Measurements from ENCODE around the gene ZIC1.

ZIC1 gene

DNA sequence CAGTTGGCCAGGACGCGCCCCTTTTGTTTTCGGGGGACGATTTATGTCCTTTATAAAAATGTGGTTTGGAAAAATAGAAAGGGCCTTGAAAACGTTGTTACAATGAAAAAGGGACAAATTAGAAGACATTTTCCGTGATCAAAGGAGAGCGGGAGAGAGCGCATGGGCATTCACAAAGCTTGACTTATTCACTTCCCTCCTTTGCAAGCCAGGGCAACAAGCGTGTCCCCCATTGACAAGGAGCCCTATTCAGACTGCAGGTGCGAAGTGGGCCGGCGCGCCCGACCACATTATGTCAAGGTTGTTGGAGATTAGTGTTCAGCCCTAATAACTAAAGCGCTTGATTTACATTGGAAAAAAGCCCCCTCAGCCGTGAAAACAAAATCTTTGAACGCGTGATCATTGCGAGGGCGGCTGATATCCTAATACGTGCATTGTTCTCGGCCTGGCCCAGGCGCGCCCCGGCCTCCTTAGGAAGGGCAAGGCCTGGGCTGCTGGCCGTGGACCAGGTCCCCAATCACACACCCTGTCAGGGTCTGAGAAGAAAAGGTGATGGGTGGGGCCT, 28.7 kb upstream of the ZIC1 start:
- no peak for DNase-seq (ENCODE audit: low read depth)

DNA sequence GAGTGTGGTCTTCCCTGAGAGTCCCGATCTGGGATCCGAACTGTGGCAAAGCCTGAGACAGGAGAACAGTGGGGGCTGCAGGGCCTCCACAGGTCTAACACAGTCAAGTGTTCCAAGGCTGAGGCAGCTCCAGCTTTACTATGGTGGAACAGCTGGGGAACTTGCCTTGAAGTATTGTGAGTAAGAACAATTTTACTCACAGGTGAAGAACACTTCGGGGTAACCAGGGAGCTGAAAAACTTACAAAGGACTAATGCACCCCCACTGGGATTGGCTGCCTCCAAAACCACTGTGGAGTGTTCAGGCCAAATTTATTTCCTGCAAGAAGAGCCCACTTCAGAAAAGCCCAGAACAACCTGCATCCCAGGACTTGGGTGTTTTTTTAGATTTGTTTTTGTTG, 28.2 kb upstream of the ZIC1 start:
- no peak for DNase-seq (ENCODE audit: low read depth)

DNA sequence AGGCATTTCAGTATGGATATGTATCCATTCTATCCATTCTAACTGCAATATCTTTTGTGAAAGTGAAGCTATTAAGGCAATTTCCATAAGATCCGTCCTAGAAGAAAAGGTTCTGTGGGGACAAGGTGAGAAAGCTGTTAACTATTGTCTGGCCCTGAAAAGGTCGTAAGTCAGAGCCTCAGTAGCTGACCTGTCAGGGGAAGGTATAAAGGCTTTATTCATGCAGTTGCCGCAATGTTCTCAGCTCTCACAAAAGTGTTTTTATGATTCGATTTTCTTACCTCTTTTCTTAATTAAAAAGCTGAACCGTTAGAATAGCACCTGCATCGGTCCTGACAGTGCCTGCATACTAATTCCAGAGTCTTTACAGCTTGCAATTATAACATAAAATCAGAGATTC, 27.6 kb upstream of the ZIC1 start:
- DNase-seq (ENCODE audit: low read depth) = no peak

DNA sequence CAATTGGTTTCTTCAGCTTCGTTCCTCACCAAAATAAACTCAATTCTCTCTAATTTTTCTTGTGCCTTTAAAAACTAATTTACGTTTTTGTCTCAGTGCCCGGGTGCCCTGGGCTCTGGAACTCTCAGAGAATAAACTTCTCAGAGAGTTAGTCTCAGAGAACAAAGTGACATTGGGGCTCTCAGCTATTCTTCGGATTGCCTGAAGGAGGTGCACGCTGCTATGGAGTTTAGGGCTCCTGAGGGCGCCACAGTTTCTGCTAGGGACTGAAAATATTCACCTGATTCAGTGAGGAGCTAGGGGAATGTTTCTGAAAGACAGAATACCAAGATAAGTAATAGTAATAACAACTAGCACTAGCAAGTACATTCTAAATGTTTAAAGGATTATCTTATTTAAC, 25.5 kb upstream of the ZIC1 start:
- DNase-seq (ENCODE audit: low read depth) = no peak

DNA sequence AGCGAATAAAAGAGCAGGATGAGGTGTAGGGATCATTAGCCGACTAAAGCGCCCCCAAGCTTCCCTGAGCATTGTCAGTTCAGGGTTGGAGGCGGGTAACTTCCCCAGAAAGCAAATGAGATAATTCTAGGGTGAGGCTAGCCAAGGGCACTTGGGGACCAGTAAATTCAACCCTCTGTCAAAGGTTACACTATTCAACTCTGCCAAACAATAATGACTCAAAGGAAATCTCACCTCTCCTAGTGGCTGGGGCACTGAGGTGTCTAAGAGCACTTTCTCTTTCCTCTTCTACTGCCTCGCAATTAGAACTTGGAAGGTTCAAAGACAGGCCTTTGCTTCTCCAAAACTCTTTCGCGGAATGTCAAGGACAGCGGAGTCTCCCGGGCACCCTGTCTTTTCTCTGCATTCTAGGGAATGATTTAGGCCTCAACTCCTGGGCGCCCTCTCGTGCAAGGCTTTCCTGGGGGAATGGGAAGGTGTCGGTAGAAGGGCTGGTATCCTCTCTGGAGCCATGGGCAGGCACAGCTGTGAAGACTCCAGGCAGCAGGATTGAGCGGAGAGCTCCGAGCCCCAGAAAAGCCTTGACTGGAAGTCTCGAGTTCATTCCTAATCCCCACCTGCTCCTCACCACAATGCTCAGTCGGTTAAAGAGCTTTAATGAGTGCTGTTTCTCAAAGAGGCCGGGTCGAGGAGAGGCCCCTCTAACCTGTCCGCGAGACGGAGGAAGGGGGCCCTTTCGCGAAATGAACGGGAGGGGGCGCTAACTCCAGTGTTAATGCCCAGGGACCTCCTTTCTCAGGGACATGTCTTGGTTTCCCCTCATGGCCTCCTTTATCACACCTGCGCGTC, 24.7 kb upstream of the ZIC1 start:
- no peak for DNase-seq (ENCODE audit: low read depth)

DNA sequence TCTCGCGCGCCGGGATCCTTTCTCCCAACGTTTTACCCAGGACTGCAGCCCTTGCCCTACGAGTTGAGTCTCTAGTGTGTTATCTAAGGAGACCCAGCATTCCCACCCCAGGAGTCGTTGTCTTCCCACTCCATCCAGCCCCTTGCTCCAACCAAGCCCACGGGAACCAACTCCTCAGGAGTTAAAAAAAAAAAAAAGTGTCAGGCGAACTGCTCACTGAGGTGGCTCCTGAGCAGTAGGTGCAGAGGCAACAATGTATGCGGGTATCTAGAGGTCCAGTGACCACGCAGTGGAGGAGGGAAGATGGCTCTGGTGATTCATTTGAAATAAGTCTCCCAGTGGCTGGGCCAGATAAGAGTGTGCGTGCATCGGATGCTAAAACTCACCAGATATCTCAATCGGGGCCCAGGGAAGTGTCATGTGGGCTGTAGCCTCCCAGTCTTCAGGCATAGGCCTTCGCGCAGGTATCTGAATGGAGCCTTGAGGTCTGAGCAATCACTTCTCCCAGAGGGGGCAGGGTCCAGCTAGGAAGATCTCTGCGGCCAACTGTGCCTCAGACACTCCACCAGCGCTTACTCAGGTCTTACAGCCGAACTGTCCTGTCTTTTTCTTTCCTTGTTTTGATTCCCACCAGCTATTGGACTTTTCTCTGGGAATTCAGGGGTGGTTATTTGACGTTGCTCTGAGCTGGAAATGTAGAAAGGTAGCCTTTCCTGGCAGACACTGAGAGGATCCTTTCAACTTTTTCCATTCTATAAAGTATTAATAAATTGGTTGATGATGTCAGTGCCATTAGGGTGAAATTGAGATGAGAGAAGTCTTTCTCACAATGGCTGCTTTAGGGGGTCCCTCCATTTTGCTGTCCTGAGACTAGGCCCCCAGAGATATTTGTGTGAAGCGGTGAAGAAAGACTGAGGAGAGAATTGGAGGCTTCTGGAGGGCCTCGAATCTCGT, 23.8 kb upstream of the ZIC1 start:
- DNase-seq (ENCODE audit: low read depth) = no peak

DNA sequence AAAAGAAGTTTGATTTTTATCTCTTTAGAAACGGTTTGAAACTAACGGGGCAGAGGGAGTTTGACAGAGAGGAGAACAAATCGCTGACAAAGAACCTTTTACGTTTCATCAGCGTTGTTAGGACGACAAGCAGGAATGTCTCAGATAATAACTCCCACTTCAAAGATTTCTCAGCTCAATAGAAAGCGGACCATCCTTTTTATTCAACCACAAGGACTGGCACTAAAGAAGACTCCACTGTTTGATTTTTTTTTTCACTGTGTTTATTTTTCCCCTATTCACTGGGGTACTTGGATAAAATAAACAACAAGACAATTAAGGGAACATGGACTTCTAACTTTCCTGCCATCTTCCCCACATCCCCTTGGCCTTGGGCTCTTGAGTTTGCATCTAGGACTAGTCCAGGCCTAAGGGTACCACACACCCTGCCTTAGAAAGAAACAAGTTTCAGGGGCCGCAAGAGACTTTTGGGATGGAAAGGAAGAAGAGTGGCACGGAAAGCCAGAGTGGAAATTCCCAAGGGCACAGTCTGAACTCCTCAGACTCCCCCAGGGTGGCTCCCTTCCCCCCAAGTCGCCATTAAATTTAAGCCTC, 21.8 kb upstream of the ZIC1 start:
- DNase-seq (ENCODE audit: low read depth) = no peak

DNA sequence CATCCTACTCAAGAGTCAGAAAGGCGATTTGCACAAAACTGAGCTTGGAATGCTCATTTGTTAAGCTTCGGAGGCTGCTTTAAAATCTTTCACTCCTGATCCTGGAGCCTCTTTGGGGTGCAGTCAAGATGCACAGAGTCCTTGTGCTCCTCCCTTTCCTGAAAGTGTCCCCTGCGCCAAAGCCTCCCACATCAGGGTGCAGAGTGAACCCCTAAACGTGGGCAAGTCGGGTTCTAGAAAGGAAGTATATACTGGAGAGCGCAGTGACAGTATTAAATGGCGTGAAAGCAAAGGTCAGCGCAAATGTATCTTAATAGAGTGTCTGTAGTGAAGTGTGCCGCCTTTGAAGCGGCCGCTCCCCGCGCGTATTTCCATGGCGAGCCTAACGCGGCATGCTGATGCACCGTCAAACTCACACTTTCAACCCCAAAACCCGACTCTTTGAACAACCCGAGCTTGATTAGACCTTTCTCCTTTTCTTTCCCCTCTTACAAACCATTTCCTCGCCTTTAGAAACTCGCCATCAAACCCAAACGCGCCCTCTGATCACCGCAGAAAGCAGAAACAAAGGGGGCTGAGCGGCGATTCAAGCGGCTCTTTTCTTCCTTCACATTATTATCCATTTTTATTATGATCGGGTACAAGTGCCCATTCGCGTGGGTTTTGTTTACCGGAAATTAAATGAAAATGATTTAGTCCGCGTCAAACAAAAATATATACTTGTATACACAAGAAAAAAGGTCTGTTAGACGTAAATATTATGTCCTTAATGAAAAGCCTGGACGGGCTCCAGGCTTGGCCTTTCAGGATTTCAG, 21.1 kb upstream of the ZIC1 start:
- no peak for DNase-seq (ENCODE audit: low read depth)

DNA sequence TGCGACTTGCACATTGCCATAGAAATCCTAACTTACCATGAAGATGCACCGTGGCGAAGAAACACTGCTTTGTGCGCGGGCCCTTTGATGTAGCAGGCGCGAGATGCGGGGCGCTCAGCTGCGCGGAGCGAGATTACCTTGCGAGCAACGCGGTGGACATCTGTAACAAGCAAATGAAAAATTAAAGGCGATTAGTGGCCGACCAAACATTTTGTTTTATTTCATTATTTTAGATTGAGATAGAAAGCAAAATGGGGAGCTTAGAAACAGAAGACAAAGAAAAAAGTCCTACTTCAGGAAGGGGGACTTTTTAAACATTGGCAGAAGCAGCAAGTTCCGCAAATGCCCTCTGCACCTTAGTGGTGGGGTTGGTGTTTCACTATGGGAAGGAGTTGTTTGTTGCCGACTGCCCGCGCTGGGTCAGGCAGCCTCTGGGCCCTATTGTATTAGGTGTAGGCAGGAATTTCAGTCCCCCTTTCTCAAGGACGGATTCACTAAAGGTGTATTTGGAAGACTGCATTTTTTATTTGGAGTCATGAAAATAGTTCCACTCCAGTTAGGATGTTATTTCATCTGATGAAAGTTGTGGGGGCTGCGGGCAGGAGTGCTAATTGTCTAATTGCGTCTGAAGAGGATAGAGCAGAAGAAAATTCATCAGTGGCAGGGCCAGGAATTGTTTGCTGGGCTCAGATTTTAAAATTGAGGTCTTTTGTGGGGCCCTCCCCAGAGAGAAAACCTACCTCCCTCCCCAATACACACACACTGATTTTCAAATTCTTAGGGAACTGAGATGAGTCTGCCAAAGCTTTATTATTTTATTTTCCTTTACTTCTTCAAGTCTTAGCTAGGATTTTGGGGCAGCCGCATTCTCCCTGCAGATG, 20.2 kb upstream of the ZIC1 start:
- DNase-seq (ENCODE audit: low read depth) = no peak

DNA sequence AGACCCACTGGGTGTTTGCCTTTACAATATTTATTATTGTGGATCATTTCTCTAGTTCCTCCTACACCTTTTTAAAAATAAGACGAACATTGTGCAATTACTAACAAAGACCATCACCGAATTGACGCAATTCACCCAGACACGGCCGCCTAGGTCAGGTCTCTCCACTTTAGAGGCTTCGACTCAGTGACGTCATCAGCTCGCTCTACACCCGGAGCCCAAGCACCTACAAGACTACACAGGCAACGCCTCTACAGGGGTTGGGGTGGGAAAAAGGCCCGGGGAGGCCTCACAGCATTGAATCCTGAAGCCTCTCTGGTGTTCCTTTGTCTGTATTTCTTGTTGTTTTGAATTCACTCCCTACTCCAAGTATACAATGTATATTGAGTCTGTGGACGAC, 19.4 kb upstream of the ZIC1 start:
- no peak for DNase-seq (ENCODE audit: low read depth)

DNA sequence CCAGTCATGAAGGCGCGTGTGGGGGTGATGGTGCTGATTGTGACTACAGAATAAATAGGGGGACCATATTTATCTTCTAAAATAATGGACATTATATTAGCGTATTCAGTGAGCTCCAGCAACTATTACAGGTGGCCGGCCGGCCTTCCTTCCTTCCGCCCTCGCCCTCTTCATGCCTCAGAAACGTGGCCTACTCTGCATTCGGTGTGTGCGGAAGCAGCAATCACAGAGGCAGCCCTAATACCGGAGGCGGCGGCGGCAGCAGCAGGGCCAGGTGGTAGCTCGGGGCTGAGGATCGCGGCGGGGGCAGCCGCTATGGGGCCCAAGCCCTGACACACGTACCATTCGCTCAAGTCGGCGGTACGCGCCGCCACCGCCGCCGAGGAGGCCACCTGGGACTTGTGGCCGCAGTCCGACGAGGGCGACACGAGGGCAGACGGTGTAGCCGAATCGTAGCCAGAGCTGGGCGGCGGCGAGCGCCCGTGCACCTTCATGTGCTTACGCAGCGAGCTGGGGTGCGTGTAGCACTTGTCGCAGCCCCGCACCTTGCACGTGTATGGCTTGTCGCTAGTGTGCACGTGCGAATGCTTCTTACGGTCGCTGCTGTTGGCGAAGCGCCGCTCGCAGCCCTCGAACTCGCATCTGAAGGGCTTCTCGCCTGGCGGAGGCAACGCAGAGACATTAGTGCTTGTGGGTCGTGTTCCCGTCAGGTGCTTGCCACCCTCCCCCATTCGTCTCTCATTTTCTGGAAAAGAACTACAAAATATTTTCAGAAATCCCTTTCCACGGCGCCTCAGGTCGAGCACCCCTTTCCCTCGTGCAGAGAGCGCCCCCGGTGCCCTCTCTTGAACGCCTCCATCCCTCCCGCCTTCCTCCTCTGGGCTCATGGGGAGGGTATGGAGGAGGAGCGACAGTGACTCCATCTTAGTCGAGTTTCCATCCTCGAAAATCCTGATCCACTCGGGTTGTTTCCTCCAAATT, 18.3 kb upstream of the ZIC1 start:
- no peak for DNase-seq (ENCODE audit: low read depth)

DNA sequence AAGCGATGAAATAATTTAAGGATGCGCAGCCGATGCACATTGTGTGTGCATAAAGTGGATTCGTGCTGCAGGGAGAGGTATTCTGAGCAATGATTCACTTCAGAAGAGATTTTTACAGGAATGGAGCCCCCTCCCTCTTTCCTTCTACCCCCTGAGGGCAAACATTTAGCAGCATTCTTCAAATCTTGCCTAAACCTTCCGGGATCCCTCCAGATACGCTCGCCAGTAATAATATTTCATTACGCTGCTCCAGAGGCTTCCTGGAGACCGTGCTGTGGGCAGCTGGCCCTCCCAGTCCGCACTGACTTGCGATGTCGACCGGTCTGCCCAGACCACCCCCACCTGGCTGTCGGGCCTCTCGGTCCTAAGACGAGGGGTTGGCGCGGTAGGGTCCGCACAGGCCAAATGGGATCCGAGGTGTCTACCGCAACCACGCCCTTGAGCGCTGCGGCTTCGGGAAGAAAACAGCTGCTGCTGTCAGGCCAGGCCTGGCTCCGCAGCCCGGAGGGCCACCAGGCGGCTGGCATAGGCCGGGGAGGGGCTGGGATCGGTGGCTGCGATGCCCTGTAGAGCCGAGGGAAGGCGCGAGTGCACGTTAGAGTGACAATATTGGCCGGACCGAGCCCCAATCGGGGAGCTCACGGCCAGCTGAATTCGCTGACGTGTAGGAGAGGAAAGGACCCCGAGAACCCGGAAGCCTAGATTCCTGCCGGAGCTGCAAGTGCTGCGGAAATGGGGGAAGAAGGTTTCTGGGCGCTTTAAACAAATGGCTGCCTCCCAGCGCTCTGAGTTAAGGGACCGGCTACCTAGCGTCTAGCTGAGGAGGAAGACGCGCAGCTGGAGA, 17.2 kb upstream of the ZIC1 start:
- DNase-seq (ENCODE audit: low read depth) = no peak

DNA sequence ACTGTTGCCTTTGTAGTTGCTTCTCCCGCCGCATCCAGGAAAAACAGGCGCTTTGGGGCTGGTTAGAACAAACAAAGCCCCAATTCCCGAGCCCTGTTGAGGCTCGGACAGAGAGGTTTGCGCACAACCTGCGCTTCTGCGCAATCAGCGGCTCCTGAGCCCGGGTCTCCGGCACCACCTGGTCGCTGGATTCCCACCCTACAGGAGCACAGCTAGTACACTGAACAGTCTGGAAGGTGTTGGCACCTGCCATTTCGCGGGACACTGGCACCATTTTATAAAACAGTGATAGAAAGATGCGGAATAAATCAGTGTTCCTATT, 16.6 kb upstream of the ZIC1 start:
- DNase-seq (ENCODE audit: low read depth) = no peak

DNA sequence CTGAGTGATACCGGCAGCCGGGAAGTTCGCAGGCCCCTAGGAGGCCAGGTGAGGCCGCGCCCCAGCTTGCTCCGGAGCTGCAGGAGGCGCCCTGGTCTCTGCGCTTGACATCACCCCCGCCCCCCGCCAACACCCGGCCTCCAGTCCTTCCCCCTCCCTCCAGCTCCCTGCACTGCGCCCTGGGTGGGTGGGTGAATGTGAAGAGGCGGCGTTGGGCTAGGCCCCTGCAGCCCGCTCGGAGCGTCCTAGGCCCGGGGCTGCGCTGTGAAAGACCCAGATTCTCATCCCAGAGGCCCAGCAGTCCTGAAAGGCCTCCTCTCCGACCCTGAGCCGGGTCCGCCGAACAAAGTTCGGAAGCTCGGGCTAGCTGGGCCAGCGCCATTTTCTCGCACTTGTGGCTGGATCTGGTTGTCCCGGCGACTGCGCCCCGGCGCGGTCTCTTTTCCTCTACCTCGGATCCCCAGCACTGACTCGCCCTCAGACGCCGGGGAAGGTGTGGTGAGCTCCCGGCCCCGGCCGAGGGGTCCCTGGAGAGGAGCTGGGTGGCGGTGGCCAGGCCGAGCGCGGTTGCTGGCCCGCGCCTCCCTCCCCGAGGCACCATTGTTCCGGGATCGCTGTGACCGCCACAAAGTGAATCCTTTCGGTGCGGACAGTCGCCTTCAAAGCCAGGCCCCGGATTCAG, 15.8 kb upstream of the ZIC1 start:
- no peak for DNase-seq (ENCODE audit: low read depth)

DNA sequence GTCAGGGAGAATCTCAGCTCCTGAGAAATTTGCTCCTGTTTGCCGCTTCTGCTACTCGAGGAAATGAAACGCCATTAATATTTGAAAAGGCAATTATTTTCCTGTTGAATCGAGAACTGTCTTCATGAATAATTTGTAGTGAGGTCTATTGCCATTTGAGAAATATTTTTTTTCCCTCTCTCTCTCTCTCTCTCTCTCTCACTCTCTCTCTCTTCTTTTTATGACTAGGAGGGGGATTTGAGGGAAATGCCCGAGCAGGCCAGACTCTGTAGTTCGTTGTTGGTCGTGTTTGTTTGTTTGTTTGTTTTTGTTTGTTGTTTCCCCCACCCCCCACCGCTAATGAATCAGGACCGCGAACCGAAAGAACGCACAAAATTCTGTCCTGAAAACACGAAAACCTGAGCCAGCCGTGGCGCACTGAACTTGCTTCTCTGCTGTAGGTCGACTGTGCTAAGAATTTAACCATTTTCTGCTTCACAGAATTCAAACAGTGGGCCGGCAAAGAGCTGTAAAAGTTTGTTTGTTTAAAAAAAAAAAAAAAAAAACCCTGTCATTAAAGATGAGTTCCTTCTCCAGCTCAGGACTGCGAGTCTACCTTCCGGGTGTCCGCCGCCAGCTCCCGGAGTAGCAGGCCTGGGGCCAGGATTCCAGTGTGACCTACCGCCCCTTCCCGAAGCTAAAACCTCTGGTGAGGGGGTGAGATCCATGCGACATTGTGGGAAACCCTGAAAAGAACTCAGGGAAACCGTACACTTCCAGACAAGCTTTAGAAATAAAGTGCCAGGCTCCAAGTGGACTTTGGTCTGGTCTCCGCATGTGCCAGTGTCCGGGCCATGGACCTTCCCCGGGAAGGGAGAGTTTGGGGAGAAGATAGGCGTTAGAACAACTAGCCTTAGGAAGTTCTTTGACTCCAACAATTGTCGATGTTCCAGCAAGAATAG, 15.0 kb upstream of the ZIC1 start:
- no peak for DNase-seq (ENCODE audit: low read depth)

DNA sequence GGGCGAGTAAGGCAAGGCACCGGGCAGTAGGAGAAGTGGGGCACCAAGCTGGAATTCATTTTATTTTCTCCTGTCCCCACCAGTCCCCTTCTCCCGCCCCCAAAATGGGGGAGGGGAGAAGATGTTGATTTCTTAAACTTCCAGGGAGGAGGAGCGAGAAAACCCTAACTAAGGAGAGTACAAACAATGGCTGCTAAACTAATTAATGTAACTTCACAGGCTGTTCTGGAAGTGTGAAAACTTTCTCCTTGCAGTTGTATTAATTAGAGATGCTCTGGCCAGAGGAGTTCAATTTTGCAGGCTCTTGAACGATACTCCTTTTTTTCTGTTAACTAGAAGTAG, 14.3 kb upstream of the ZIC1 start:
- no peak for DNase-seq (ENCODE audit: low read depth)
